Stimulated activated naive CD8-positive, alpha-beta T cell treated with anti-CD3 and anti-CD28 coated beads, Interleukin-15, Interleukin-2, amounts not matched to agents 100 ng/mL and 50 ng/mL, for 24 hours (primary cell): Measurements from ENCODE around the gene PHKG2.
"Not testable (repeated sequence)": the region's sequence is repeated elsewhere in the genome, so short reads cannot be mapped to it uniquely, and the experiment has no call there.

Source experiments
- H3K27ac Mint-ChIP-seq: one replicate; pipeline ENCODE4 v1.8.0; 2021; ENCODE audit warnings: mild to moderate bottlenecking, mixed read lengths
- H3K27me3 Mint-ChIP-seq: one replicate; pipeline ENCODE4 v1.8.0; 2021; ENCODE audit warnings: mixed read lengths
- H3K36me3 Mint-ChIP-seq: one replicate; pipeline ENCODE4 v1.8.0; 2021; ENCODE audit warnings: low read depth, mixed read lengths
- H3K4me1 Mint-ChIP-seq: one replicate; pipeline ENCODE4 v1.8.0; 2021; ENCODE audit warnings: low read depth, mixed read lengths
- H3K4me3 Mint-ChIP-seq: one replicate; pipeline ENCODE4 v1.8.0; 2021; ENCODE audit warnings: mild to moderate bottlenecking, mixed read lengths
- H3K9me3 Mint-ChIP-seq: one replicate; pipeline ENCODE4 v1.8.0; 2021; ENCODE audit warnings: mixed read lengths

Gene PHKG2, protein sequence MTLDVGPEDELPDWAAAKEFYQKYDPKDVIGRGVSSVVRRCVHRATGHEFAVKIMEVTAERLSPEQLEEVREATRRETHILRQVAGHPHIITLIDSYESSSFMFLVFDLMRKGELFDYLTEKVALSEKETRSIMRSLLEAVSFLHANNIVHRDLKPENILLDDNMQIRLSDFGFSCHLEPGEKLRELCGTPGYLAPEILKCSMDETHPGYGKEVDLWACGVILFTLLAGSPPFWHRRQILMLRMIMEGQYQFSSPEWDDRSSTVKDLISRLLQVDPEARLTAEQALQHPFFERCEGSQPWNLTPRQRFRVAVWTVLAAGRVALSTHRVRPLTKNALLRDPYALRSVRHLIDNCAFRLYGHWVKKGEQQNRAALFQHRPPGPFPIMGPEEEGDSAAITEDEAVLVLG

DNA sequence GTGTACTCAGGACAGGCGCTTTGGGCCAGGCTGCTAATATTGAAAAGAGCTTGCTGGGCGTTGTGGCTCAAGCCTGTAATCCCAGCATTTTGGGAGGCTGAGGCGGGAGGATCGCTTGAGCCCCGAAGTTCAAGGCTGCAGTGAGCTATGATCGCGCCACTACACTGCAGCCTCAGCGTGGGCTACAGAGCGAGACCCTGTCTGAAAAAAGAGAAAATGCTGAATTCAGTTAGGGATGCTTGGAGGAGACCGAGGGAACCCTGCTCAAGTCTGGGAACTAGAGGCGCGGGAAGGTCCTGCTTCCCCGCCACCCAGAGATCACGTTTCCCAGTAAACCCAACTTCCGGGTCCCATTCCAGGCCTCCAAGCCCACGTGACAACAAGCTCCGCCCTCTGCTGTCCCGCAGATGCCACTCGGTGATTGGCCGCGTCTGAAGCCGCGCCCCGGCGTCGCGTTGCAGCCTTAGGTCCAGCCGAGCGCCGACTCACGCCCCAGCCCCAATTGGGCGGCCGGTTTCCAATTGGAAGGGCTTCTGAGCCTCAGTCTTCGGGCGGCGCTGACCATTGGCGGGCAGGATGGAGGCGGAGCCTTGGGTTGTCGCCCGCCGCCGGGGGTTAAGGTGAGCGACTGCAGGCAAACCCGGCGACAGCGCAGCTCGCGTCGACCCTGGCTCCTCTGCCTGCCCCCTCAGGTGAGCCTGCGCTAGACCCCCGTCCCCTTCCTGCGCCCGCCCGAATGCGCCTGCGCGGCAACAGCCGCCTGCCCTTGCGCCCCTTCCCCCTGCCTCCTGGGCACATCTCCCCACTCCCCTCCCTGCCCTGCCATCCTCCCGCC is at the start of gene PHKG2:
Gene PHKG2, plus strand, starts transcription at position 627 of the 835 bp plus-strand sequence. CDS start 396 bp downstream, outside the sequence.
- Mint-ChIP-seq H3K4me3 (peak within 1 kb of the TSS; percentile 90), H3K27ac (peak within 1 kb of the TSS; percentile 93), H3K4me1 (peaks cover 23% of the 10 kb centered on the region), H3K27me3 (no peaks in the 10 kb centered on the region), H3K9me3 (no peaks in the 10 kb centered on the region), H3K36me3 (peaks cover 31% of the 10 kb centered on the region)

DNA sequence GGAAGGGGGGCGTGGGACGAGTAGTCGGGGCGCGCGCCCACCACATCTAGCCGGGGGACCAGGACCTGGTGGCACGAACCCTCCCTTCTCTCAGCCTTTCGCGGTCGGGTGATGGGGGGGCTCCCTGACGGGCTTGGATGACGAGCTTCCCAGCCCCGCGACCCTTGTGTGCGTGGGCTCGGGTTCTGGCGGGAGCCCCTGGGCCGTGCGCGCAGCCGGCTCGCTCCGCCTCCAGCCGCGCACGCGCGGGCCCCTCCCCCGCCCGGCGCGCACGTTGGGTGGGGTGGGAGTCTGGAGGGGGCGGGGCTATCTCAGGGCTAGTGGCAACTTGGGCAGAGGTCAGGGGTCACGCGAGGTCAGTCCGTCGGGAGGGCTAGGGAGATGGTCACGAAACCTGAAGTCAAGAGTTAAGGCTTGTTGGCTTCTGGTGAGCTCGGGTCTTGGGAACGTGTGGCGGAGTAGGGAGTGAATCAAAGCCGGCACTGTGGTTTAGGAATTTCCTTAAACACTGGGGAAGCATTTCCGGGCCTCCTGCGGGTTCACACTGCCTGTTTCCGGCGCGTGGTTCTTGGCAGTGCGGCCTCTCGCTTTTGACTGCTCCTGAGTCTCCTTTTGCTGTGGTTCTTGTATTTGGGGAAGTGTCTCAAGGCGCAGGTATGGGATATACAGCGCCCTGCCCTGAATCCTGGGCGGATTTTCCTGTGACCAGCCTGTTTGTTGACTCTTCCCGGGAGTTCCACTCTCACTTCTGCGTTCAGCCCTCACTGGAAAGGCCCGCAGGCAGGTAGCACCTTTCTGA is 49.2 kb upstream of the PHKG2 start, which contains the start of gene SRCAP:
Gene SRCAP, plus strand, starts transcription at position 356 of the 799 bp plus-strand sequence. CDS start 1,654 bp downstream, outside the sequence.
- no peaks in the 10 kb centered on the region for H3K9me3 Mint-ChIP-seq
- peak within 1 kb of the TSS; percentile 96 for H3K4me3 Mint-ChIP-seq
- peaks cover 28% of the 10 kb centered on the region for H3K4me1 Mint-ChIP-seq
- H3K27me3 Mint-ChIP-seq, result no peaks in the 10 kb centered on the region
- peaks cover 34% of the 10 kb centered on the region for H3K36me3 Mint-ChIP-seq
- H3K27ac Mint-ChIP-seq, result peak within 1 kb of the TSS; percentile 99

DNA sequence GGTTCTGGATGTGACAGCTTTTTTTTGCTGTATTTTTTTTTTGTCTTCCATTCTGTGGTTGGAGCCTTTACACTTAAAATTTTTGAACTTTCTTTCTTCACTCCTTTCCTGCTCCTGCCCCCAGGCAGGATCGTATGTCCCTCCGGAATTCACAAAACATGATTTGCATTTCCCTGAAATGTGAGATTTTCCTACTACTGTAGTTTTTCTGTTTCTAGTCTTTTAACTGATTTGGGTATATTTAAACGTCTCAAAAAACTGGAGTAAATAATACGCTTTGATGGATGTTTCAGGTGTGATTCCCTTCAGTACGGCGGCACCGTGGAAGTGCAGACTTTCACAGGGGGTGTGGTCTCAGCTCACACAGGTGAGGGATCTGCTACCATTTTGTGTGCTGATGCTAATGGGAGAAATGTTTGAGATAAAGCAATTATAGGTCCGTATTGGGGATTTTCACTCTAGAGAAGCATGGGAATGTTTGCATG is 48.6 kb upstream of the PHKG2 start:
- Mint-ChIP-seq H3K27ac (peak overlapping the region; percentile 96), H3K36me3 (peaks cover 41% of the 10 kb centered on the region), H3K27me3 (no peaks in the 10 kb centered on the region), H3K9me3 (no peaks in the 10 kb centered on the region), H3K4me1 (peaks cover 27% of the 10 kb centered on the region), H3K4me3 (peak overlapping the region; percentile 96)

DNA sequence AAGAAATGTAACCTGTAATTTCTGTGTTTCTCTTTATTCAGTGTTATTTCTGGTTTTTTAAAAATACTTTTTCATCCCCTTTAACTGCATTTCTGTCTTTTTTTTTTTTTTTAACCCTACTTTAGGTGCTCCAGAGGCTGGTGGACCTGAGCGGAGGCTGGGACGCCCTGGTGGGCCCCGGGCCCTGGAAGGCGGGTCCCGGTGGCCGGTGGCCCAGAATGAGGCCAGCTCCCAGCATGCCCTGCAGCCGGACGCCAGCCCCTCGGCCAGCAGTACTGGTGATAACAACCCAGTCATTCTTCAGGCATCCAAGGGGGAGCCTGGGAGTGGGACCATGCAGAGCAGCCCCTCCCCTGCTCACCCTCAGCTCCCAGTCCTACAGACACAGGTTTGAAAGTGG is 47.7 kb upstream of the PHKG2 start:
- H3K36me3 Mint-ChIP-seq, result peaks cover 42% of the 10 kb centered on the region
- no peaks in the 10 kb centered on the region for H3K27me3 Mint-ChIP-seq
- no peaks in the 10 kb centered on the region for H3K9me3 Mint-ChIP-seq
- H3K4me1 Mint-ChIP-seq, result peaks cover 27% of the 10 kb centered on the region
- peak overlapping the region; percentile 96 for H3K27ac Mint-ChIP-seq
- peak overlapping the region; percentile 96 for H3K4me3 Mint-ChIP-seq

DNA sequence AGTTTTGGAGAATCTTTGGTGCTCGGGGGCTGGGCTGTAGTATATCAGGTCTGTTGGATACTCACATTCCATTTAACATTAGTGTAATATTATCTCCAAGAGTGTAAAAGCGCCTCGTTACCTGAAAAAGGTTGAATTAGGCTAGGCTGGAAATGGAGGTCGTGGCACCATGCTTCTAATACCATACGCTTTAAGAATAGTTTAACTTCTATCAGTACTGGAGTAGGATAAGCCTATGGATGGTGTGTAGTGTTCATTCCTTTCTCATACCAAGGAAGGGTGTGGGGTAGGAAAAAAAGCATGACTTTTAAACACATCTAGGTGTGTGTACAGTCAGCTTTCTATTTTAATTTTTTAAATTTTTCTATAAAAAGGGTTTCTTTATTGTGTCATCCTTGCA is 47.3 kb upstream of the PHKG2 start:
- Mint-ChIP-seq H3K4me1 (peaks cover 27% of the 10 kb centered on the region), H3K36me3 (peaks cover 45% of the 10 kb centered on the region), H3K27me3 (no peaks in the 10 kb centered on the region), H3K27ac (peak overlapping the region; percentile 76), H3K4me3 (peak overlapping the region; percentile 60), H3K9me3 (no peaks in the 10 kb centered on the region)

DNA sequence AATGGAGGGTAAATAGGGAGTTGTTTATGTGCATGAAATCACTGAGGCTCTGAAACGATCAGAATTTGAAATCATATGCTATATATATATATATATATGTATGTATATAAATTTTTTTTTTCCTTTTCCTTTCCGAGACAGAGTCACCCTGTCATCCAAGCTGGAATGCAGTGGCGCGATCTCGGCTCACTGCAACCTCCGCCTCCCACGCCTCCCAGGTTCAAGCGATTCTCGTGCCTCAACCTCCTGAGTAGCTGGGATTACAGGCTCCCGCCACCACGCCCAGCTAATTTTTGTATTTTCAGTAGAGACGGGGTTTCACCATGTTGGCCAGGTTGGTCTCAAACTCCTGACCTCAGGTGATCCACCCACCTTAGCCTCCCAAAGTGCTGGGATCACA is 45.2 kb upstream of the PHKG2 start:
- H3K27me3 Mint-ChIP-seq, H3K27ac Mint-ChIP-seq, H3K4me3 Mint-ChIP-seq, H3K9me3 Mint-ChIP-seq: not testable (repeated sequence)
- H3K4me1 Mint-ChIP-seq, result peaks cover 17% of the 10 kb centered on the region
- H3K36me3 Mint-ChIP-seq, result peaks cover 66% of the 10 kb centered on the region

DNA sequence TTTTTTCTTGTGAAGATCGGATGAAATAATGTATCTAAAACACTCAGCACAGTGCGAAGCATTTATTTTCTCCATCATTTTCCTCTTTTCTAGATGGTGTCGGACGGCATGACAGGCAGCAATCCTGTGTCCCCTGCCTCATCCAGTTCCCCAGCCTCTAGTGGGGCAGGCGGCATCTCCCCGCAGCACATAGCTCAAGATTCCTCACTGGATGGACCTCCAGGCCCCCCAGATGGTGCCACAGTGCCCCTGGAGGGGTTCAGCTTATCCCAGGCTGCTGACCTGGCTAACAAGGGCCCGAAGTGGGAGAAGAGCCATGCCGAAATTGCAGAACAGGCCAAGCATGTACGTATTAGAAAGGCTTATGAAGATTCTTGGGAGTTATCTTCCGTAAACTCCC is 44.3 kb upstream of the PHKG2 start:
- H3K27ac Mint-ChIP-seq, result no peak overlapping the region
- H3K4me3 Mint-ChIP-seq, result no peak overlapping the region
- H3K9me3 Mint-ChIP-seq, result no peaks in the 10 kb centered on the region
- H3K4me1 Mint-ChIP-seq, result peaks cover 17% of the 10 kb centered on the region
- H3K36me3 Mint-ChIP-seq, result peaks cover 71% of the 10 kb centered on the region
- no peaks in the 10 kb centered on the region for H3K27me3 Mint-ChIP-seq

DNA sequence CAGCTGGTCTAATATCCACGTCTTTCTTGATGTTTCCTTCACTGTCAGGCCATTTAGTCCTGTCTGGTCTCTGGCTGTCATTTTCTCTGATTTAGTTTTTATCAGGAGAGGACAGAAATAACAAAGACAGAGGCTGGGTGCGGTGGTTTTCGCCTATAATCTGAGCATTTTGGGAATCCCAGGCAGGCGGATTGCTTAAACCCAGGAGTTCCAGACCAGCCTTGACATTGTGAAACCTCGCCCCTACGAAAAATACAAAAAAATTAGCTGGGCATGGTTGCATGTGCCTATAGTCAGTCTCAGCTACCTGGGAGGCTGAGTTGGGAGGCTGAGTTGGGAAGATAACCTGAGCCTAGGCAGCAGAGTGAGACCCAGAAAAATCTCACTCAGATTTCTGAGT is 42.2 kb upstream of the PHKG2 start:
- H3K27me3 Mint-ChIP-seq, result no peaks in the 10 kb centered on the region
- peaks cover 3% of the 10 kb centered on the region for H3K4me1 Mint-ChIP-seq
- no peaks in the 10 kb centered on the region for H3K9me3 Mint-ChIP-seq
- H3K36me3 Mint-ChIP-seq, result peaks cover 73% of the 10 kb centered on the region
- H3K27ac Mint-ChIP-seq, result no peak overlapping the region
- H3K4me3 Mint-ChIP-seq, result no peak overlapping the region

DNA sequence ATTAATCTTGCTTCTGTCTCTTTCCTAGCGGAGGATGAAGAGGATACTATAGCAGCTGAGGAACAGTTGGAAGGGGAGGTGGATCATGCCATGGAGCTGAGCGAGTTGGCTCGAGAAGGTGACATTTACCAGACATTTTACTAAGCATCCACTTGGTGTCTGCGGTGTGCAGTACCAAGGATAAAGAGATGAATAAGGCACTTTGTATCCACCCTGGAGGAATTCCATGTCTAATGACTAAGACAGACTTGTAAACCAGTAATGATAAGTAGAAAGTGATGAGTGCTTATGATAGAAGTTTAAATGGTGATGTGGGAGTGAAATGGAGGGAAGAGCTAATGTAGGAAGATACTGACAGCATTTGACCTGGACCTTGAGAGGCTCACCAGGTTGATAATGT is 37.3 kb upstream of the PHKG2 start:
- Mint-ChIP-seq H3K4me3 (no peak overlapping the region), H3K27me3 (no peaks in the 10 kb centered on the region), H3K36me3 (peaks cover 89% of the 10 kb centered on the region), H3K9me3 (no peaks in the 10 kb centered on the region), H3K4me1 (peaks cover 22% of the 10 kb centered on the region), H3K27ac (no peak overlapping the region)

DNA sequence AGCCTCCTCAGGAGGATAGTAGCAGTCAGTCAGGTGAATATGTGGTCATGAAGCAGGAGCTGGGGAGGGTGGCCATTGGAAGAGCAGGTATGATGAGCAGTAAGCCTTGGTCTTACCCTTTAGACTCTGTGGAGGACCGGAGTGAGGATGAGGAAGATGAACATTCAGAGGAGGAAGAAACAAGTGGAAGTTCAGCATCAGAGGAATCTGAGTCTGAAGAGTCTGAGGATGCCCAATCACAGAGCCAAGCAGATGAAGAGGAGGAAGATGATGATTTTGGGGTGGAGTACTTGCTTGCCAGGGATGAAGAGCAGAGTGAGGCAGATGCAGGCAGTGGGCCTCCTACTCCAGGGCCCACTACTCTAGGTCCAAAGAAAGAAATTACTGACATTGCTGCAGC is 36.5 kb upstream of the PHKG2 start:
- peak overlapping the region; percentile 32 for H3K27ac Mint-ChIP-seq

DNA sequence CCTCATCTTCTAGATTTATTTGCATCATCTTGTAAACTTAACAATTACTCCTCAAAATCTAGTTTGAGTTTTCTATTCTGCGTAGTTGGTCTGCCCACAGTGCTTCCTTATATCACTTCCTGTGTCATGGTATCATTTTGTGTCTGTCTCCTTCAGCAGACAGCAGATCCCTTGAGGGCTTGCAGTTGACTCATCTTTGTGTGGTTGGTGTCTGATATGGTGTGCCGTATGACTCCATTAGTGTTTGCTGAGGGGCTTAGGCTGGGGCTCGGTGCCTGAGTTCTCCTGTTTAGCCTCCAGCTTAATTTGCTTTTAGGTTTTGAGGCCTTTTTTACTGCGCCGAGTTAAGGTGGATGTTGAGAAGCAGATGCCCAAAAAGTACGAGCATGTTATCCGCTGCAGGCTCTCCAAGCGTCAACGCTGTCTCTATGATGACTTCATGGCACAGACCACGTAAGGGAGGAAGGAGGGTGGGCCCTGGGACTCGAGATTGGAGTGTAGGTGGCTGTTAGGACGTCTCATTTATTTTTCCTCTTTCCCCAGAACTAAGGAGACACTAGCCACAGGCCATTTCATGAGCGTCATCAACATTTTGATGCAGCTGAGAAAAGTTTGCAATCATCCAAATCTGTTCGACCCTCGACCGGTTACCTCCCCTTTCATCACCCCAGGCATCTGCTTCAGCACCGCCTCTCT is 32.3 kb upstream of the PHKG2 start:
- Mint-ChIP-seq H3K27ac (peak overlapping the region; percentile 89), H3K27me3 (no peaks in the 10 kb centered on the region), H3K9me3 (no peaks in the 10 kb centered on the region), H3K36me3 (peaks cover 73% of the 10 kb centered on the region), H3K4me3 (peak overlapping the region; percentile 58), H3K4me1 (peaks cover 36% of the 10 kb centered on the region)

More for the DNA sequence above, 36.5 kb upstream of the PHKG2 start:
- H3K27me3 Mint-ChIP-seq, result no peaks in the 10 kb centered on the region
- no peak overlapping the region for H3K4me3 Mint-ChIP-seq
- peaks cover 30% of the 10 kb centered on the region for H3K4me1 Mint-ChIP-seq
- H3K9me3 Mint-ChIP-seq, result no peaks in the 10 kb centered on the region
- peaks cover 89% of the 10 kb centered on the region for H3K36me3 Mint-ChIP-seq

DNA sequence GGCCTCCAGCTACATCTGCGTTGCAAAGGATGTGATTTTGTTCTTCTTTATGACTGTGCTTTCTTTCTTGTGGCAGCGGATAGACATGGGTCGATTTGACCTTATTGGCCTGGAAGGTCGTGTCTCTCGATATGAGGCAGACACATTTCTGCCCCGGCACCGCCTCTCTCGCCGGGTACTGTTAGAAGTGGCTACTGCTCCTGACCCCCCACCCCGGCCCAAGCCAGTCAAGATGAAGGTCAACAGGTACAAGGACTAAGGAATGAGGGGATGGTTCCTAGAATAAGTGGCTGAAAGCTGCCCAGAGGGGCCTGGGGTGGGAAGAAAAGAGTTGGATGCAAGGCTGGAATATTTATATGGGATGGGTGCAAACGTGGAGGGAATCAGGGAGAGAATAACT is 28.1 kb upstream of the PHKG2 start:
- no peak overlapping the region for H3K27ac Mint-ChIP-seq
- peaks cover 22% of the 10 kb centered on the region for H3K4me1 Mint-ChIP-seq
- no peaks in the 10 kb centered on the region for H3K27me3 Mint-ChIP-seq
- H3K4me3 Mint-ChIP-seq, result no peak overlapping the region
- peaks cover 79% of the 10 kb centered on the region for H3K36me3 Mint-ChIP-seq
- no peaks in the 10 kb centered on the region for H3K9me3 Mint-ChIP-seq

DNA sequence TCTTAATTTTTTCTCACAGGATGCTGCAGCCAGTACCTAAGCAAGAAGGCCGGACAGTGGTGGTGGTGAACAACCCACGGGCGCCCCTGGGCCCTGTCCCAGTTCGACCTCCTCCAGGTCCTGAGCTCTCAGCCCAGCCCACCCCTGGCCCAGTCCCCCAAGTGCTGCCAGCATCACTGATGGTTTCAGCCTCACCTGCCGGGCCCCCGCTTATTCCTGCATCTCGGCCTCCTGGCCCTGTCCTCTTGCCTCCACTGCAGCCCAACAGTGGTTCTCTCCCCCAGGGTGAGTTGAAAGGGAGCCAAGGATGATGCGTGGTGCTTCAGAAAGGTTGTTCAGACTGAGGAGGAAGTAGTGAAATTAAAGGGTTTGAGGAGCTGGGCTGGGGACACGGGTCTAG is 27.5 kb upstream of the PHKG2 start:
- no peak overlapping the region for H3K4me3 Mint-ChIP-seq
- peaks cover 79% of the 10 kb centered on the region for H3K36me3 Mint-ChIP-seq
- H3K4me1 Mint-ChIP-seq, result peaks cover 16% of the 10 kb centered on the region
- no peaks in the 10 kb centered on the region for H3K27me3 Mint-ChIP-seq
- H3K27ac Mint-ChIP-seq, result no peak overlapping the region
- no peaks in the 10 kb centered on the region for H3K9me3 Mint-ChIP-seq

DNA sequence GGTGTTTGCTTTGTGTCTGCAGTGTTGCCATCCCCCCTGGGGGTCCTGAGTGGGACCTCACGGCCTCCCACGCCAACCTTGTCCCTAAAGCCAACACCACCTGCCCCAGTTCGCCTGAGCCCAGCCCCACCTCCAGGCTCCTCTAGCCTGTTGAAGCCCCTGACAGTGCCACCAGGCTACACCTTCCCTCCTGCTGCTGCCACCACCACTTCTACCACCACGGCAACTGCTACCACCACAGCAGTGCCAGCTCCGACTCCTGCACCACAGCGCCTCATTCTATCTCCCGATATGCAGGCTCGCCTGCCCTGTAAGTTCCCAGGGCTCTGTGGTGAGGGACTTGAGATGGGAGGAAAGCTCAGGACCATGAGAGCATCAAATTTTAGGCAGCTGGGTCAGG is 27.1 kb upstream of the PHKG2 start:
- no peaks in the 10 kb centered on the region for H3K27me3 Mint-ChIP-seq
- H3K27ac Mint-ChIP-seq, result no peak overlapping the region
- no peak overlapping the region for H3K4me3 Mint-ChIP-seq
- peaks cover 79% of the 10 kb centered on the region for H3K36me3 Mint-ChIP-seq
- peaks cover 11% of the 10 kb centered on the region for H3K4me1 Mint-ChIP-seq
- no peaks in the 10 kb centered on the region for H3K9me3 Mint-ChIP-seq
